NCI-H82 treated with DMSO at 0.1 percent for 48 hours (cell line): ENCODE measurements around the gene HUWE1.

Source experiments
- DNase-seq: peaks from one replicate; lab custom pipeline; 2025; ENCODE audit not compliant: unreplicated experiment; lab: John Stamatoyannopoulos, UW

Gene HUWE1

GRCh38 chrX:53622431-53622830 lies 64.1 kb downstream of the HUWE1 start:
- no peak for DNase-seq

GRCh38 chrX:53621418-53621986 lies 65.0 kb downstream of the HUWE1 start:
- no peak for DNase-seq

DNA sequence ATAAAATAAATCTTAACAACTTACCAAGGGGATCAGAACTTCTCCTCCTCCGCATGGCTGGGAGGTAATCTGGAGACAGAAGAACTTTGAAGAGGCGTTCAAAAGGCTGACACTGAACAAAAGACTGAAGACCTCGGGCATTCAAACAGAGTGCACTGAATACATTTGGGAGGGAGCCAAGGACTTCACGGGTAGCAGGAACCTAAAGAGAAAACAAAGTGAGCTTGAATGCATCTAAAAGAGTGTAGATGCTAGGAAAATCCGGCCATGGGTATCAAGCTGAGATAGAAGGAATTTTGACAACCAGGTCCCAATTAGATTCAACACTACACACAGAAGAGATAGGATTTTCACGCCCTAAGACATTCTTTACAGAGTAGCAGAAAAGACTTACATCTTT lies 69.6 kb downstream of the HUWE1 start:
- DNase-seq: no peak

DNA sequence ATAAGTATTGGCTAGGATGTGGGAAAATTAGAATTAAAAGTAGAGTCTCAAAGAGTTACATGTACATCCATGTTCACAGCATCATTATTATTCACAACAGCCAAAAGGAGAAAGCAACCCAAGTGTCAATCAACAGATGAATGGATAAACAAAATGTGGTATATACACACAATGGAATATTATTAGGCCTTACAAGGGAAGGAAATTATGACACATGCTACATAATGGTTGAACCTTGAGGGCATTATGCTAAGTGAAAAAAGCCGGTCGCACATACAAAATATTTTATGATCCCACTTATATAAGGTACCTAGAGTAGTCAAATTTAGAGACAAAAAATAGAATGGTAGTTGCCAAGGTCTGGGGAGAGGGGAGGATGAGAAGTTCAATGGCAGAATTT lies 80.1 kb downstream of the HUWE1 start:
- no peak for DNase-seq

GRCh38 chrX:53605004-53605403 lies 81.5 kb downstream of the HUWE1 start:
- no peak for DNase-seq

GRCh38 chrX:53599781-53600396 lies 86.6 kb downstream of the HUWE1 start:
- DNase-seq: no peak

DNA sequence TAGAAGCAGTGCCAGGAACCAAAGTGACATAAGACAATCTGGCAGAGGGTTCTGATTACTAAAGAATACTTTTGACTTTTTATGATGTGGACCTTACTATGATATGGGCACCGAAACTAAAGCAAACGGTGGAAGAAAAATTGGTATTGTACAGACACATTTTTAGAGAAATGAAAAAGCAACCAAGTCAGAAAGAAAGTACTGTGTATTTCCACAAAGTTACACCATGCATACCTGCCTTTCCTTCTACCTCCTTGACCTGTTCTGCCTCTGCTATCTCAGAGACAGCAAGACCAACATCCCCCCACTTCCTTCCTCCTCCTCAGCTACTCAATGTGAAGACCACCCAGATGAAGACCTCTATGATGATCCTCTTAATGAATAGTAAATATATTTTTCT lies 88.3 kb downstream of the HUWE1 start:
- DNase-seq: no peak

DNA sequence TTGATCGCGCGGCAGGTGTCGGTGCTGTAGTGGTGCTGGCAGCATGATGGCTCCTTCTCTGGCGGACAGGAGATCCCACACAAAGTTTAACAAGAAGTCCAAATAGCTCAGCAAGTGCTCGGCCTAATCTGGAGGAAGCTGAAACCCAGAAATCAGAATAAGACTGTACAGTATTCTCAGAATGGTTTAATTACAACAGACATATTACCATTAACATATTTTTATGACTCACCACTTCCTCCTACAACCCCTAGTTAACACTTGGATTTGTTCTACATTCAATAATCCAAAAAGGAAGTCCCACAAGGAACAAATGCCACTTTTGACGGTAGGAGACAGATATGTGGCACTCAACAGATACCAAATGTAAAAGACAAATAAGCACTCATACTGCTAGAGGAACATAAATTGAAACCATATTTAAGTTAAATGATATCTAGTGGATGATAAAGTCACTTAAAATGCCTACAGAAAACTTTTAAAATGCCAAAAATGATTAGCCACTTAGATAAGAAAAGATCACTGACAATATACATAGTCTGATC lies 91.2 kb downstream of the HUWE1 start:
- DNase-seq: no peak

DNA sequence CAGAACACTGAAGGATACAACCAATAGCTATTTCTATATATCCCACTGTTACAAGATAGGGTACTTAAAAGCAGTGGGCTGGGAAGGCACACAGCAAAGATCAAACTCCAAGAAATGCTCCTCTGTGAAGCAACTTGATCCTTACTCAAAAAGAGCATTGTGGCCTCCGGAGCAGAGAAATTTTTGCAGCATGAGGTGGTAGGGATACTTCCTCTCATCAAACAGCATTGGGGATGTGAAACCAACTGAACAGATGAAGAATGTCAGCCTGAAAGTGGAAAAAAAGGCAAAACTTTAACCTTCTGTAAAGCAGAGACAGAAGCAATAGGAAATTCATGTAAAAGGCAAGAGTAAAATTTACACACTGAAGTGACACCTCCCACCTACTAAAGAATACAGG lies 92.2 kb downstream of the HUWE1 start:
- no peak for DNase-seq

- no peak for DNase-seq
Observed at GRCh38 chrX:53587795-53588420, 98.6 kb downstream of the HUWE1 start.

DNA sequence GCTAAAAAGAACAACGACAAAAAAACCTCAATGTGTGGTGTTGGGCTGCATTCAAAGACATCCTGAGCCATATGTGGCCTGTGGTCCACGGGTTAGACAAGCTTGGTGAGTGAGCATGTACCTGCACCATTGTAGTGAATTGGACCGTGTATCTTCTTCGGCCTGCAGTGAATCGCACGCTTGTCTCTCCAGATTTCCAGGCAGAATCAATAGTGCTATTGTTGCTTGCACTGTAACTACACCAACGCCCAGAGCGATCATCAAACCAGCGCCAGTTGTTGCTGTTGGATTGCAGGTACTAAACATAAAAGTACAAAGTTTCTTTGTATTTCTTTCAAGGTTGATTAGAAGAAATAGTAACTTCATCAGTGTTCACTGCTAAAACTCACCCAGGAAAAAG lies 101.6 kb downstream of the HUWE1 start:
- no peak for DNase-seq

- DNase-seq: no peak
Observed at GRCh38 chrX:53583571-53583970, 102.9 kb downstream of the HUWE1 start.

- DNase-seq: no peak
Observed at GRCh38 chrX:53580742-53581504, 105.6 kb downstream of the HUWE1 start.

DNA sequence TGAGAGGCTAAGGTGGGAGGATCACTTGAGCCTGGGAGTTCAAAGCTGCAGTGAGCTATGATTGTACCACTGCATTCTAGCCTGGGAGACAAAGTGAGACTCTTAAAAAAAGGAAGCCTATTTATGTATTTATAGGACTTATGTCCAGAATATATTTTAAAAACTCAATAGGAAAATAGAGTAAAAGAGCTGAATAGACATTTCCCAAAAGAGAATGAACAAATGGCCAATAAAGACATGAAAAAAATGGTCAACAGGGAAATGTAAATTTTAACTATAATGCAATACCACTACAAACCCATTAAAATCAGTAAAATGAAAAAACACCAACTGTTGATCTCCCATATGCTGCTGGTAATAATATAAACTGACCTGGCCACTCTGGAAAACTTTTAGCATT lies 115.0 kb downstream of the HUWE1 start:
- DNase-seq: no peak

- DNase-seq: no peak
Observed at GRCh38 chrX:53563324-53563723, 123.2 kb downstream of the HUWE1 start.

DNA sequence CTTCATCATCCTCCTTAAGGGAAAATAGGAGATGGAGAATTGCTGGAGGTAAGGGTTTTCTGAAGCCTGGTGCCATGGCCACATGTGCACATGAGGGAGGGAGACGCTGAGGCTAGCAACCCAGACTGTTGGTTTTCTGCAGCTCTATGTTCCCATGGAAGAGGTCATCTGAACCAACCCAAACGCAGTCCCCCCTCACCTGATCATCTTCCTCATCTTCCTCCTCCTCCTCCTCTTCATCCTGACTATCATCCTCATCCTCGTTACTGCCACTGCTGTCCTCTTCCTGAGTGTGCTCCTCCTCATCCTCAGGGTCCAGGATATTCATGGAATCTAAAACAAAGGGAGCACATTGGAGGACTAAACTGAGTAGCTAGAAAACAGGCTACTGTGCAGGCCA lies 124.6 kb downstream of the HUWE1 start:
- no peak for DNase-seq

DNA sequence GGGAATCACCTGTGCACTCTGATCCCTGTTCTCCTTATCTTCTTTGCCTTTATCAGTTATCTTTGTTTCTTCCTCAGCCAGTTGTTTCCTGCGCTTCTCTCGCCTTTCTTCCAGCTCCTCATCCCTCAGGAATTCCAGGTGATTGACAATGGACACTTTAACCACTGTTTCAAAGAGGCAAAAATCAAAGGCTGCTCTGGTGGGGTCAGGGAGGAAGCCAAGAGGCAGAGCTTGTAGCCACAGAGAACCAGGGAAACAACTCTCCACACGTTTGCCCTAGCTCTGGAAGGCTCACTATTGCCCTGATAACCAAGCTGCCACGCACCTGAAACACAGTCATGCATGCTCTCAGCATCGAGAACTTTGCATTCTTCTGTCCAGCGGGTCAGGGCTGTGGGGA lies 127.9 kb downstream of the HUWE1 start:
- DNase-seq: no peak

DNA sequence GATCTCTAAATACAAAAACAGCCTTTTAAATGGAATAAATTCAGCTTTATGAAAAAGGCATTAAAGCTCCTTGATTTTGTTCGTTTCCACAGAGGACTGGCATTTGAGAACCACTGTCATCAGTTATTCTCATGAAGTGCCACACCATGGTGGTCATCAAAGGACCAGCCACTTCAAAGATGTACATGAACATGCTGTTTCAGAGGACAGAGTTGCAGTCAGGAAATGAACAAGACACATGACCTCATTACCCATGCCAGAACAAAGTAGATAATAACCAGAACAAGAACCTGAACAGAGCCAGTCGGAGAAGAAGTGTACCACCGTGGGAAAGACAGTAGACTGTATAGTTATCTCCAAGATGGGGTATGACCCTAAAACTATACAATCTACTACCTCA lies 129.7 kb downstream of the HUWE1 start:
- DNase-seq: no peak

- DNase-seq: no peak
Observed at GRCh38 chrX:53550756-53551463, 135.6 kb downstream of the HUWE1 start.

DNA sequence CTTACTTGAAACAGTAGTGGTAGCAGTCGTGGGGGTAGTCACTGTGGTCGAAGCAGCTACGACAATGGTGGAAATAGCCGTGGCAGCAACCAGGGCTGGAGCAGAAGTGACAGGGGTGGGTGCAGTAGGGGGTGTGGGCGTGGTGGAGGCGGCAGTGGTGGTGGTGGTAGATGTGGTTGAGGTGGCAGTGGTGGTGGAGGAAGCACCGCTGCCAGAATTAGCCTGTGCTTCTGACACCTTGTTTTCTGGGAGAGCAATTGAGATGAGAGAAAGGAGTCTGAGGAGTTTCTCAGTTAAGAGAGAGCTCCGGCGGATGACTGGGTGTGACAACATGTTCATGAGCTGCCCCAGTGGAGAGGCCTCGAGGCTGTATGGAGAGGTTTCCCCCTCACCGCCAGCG lies 138.9 kb downstream of the HUWE1 start:
- no peak for DNase-seq

DNA sequence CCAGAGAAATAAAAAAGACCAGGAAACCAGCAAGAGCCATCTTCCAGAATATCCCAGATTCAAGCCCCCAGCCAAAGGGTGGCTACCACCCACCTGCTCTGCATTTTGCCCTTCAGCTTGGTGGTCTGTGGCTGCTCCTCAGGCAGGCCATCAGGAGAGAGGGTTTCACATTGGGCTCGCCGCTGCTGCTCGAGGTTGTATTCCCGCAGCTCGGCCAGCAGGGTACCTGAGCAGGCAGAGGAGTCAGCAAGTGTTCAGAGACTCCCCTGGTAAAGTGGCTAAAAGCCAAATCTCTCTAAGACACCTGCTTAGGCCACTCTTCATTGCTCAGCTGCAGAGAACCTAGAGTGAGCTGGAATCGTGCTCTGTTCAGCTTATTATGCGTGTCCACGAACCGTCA lies 141.6 kb downstream of the HUWE1 start:
- DNase-seq: no peak
